Hepatocyte (in vitro differentiated cells): Measurements from ENCODE around the gene ARHGAP10. TPM values are rescaled to one million over a fixed set of nuclear protein-coding genes. Genes with fewer than 3 reads are reported as not detected.

Source experiments
- DNase-seq: peaks from one replicate; pipeline ENCODE4 v3.0.0-alpha.2; 2016; ENCODE audit warnings: low spot score
- H2AFZ ChIP-seq: fragments of 200-600 bp; sonication (generic); 2 replicates; pipeline ENCODE4 v1.6.0; 2016; ENCODE audit warnings: antibody characterized with exemption, mild to moderate bottlenecking
- H3K27ac ChIP-seq: fragments of 200-600 bp; sonication (generic); 2 replicates; pipeline ENCODE4 v1.5.1; 2016; ENCODE audit warnings: mild to moderate bottlenecking
- H3K27me3 ChIP-seq: fragments of 200-600 bp; sonication (generic); 2 replicates; pipeline ENCODE4 v1.6.1; 2016
- H3K36me3 ChIP-seq: fragments of 200-600 bp; sonication (generic); replicated peaks from 2 replicates; pipeline ENCODE4 v1.5.1; 2016; ENCODE audit warnings: low read depth; ENCODE audit not compliant: insufficient read depth
- H3K4me1 ChIP-seq: fragments of 200-600 bp; sonication (generic); 2 replicates; pipeline ENCODE4 v1.5.1; 2016; ENCODE audit warnings: mild to moderate bottlenecking, moderate library complexity; ENCODE audit not compliant: insufficient read depth
- H3K4me2 ChIP-seq: fragments of 200-600 bp; sonication (generic); 2 replicates; pipeline ENCODE4 v1.6.0; 2016
- H3K4me3 ChIP-seq: fragments of 200-600 bp; sonication (generic); 2 replicates; pipeline ENCODE4 v1.5.1; 2016; ENCODE audit warnings: mild to moderate bottlenecking
- H3K79me2 ChIP-seq: fragments of 200-600 bp; sonication (generic); 2 replicates; pipeline ENCODE4 v1.6.0; 2017; ENCODE audit warnings: mild to moderate bottlenecking
- H3K9me2 ChIP-seq: fragments of 200-600 bp; sonication (generic); replicated peaks from 2 replicates; pipeline ENCODE4 v1.6.0; 2017; ENCODE audit warnings: mild to moderate bottlenecking; ENCODE audit not compliant: insufficient read depth
- H3K9me3 ChIP-seq: fragments of 200-600 bp; sonication (generic); 2 replicates; pipeline ENCODE4 v1.5.1; 2016; ENCODE audit warnings: low read depth, mild to moderate bottlenecking
- H4K20me1 ChIP-seq: fragments of 200-600 bp; sonication (generic); 2 replicates; pipeline ENCODE4 v1.6.0; 2016; ENCODE audit warnings: mild to moderate bottlenecking; ENCODE audit not compliant: insufficient read depth, poor library complexity, severe bottlenecking
- CTCF ChIP-seq: fragments of 200-600 bp; sonication (generic); IDR thresholded peaks from 2 replicates; pipeline ENCODE4 v1.5.1; 2016; ENCODE audit warnings: antibody characterized with exemption, mild to moderate bottlenecking; ENCODE audit not compliant: poor library complexity
- EZH2 ChIP-seq: fragments of 200-600 bp; sonication (generic); IDR thresholded peaks from 2 replicates; pipeline ENCODE4 v1.6.1; 2016; ENCODE audit warnings: antibody characterized with exemption, mild to moderate bottlenecking, borderline replicate concordance
- EZH2phosphoT487 ChIP-seq: fragments of 200-600 bp; sonication (generic); IDR thresholded peaks from one replicate; pipeline ENCODE4 v1.6.1; 2018; ENCODE audit warnings: antibody characterized with exemption, mild to moderate bottlenecking, low read depth, moderate library complexity; ENCODE audit not compliant: unreplicated experiment, severe bottlenecking
- WGBS: methylation state at CpG from one replicate; pipeline ENCODE4 v1.1.6; 2016; ENCODE audit warnings: low lambda C conversion rate; ENCODE audit errors: missing lambda C conversion rate; 5-methylcytosine and 5-hydroxymethylcytosine counted together
- polyA plus RNA-seq: library from polyadenylated mRNA; unstranded; fragments of >200 nt; fragmentation: Nextera tagmentation; extraction: Ambion mirVana; gene quantifications from 2 replicates; pipeline ENCODE4 v1.2.1, GENCODE V29; 2016
- total RNA-seq: library from RNA; depleted of rRNA; stranded (reverse); fragments of >200 nt; gene quantifications from 2 replicates; pipeline ENCODE4 v1.2.3, GENCODE V29; 2014

Gene ARHGAP10
- total and polyA plus RNA-seq, 2 experiments from 2014 or later: 16.8 to 23.4 TPM

GRCh38 chr4:147964266-147964880 is 232.5 kb downstream of the ARHGAP10 start:
- TF ChIP-seq CTCF (no peak), EZH2phosphoT487 (no peak), EZH2 (no peak)
- H3K9me2 ChIP-seq: no peaks in the 10 kb centered on the region
- H3K4me1 ChIP-seq: peaks cover 15% of the 10 kb centered on the region
- H3K36me3 ChIP-seq: no peaks in the 10 kb centered on the region
- H3K27me3 ChIP-seq: no peaks in the 10 kb centered on the region
- WGBS: 60% methylated on average over 14 of the region's 14 CpGs
- peak overlapping the region; percentile 25 for H3K4me2 ChIP-seq
- no peaks in the 10 kb centered on the region for H4K20me1 ChIP-seq
- H3K9me3 ChIP-seq: no peaks in the 10 kb centered on the region
- H2AFZ ChIP-seq: no peak overlapping the region
- no peak overlapping the region for H3K4me3 ChIP-seq
- H3K79me2 ChIP-seq: no peaks in the 10 kb centered on the region
- peak overlapping the region; percentile 5 for H3K27ac ChIP-seq
- DNase-seq: no peak

GRCh38 chr4:147965056-147965455 is 233.2 kb downstream of the ARHGAP10 start:
- Histone ChIP-seq H2AFZ (no peak overlapping the region), H3K9me2 (no peaks in the 10 kb centered on the region), H3K79me2 (no peaks in the 10 kb centered on the region), H3K36me3 (no peaks in the 10 kb centered on the region), H3K27ac (peak overlapping the region; percentile 10), H4K20me1 (no peaks in the 10 kb centered on the region), H3K27me3 (no peaks in the 10 kb centered on the region), H3K4me2 (peak overlapping the region; percentile 25), H3K9me3 (no peaks in the 10 kb centered on the region), H3K4me1 (peaks cover 15% of the 10 kb centered on the region), H3K4me3 (no peak overlapping the region)
- WGBS: 57% methylated on average over 3 of the region's 3 CpGs
- no peak for TF ChIP-seq EZH2phosphoT487
- TF ChIP-seq EZH2: no peak
- TF ChIP-seq CTCF: no peak
- DNase-seq: no peak

- TF ChIP-seq CTCF: no peak
- no peak for TF ChIP-seq EZH2phosphoT487
- no peak for TF ChIP-seq EZH2
- Histone ChIP-seq H3K9me2 (no peaks in the 10 kb centered on the region), H3K36me3 (no peaks in the 10 kb centered on the region), H3K4me3 (no peak overlapping the region), H3K9me3 (no peaks in the 10 kb centered on the region), H3K27me3 (no peaks in the 10 kb centered on the region), H3K4me2 (no peak overlapping the region), H3K27ac (no peak overlapping the region), H2AFZ (no peak overlapping the region), H3K4me1 (peaks cover 12% of the 10 kb centered on the region), H4K20me1 (no peaks in the 10 kb centered on the region), H3K79me2 (no peaks in the 10 kb centered on the region)
- no peak for DNase-seq
- 90% methylated on average over 1 of the region's 1 CpG for WGBS
Measured at GRCh38 chr4:147965873-147966272, 234.0 kb downstream of the ARHGAP10 start.
